K562 (cell line): ENCODE data around the gene TMED4.

ENCODE experiments used
- CTCF ChIP-seq, 3 experiments: IDR thresholded peaks in 2 of 3; conservative IDR thresholded peaks in 1 of 3; 2 replicates each; pipeline ENCODE4 v1.5.1; 2011 to 2012; ENCODE audit warnings: low read length in 3 of 3, mild to moderate bottlenecking in 3 of 3, control low read depth in 2 of 3, improper control_type of control experiment in 1 of 3, inconsistent platforms in 1 of 3, low read depth in 1 of 3, mixed read lengths in 1 of 3, moderate library complexity in 1 of 3; ENCODE audit not compliant: insufficient read depth in 2 of 3
- KAT2B ChIP-seq: IDR thresholded peaks from one replicate; pipeline ENCODE4 v1.6.1; 2012; ENCODE audit warnings: low read depth, mild to moderate bottlenecking, control low read depth, inconsistent platforms, low read length, moderate library complexity
- KLF1 ChIP-seq: fragments of 450-650 bp; IDR thresholded peaks from 2 replicates; pipeline ENCODE4 v1.6.1; 2016; ENCODE audit warnings: missing genetic modification characterization, missing compliant biosample characterization
- L3MBTL2 ChIP-seq: fragments of 450-650 bp; IDR thresholded peaks from 2 replicates; pipeline ENCODE4 v1.6.1; 2016; ENCODE audit warnings: mild to moderate bottlenecking, moderate library complexity
- MEF2D ChIP-seq: conservative IDR thresholded peaks from 2 replicates; pipeline ENCODE4 v1.6.1; 2016; ENCODE audit warnings: low read depth, missing genetic modification characterization, missing compliant biosample characterization
- MLX ChIP-seq, 2 experiments: fragments of 450-650 bp in 1 of 2; sonication (generic) in 1 of 2; formaldehyde crosslinking; conservative IDR thresholded peaks; 2 replicates each; pipeline versions ENCODE4 v1.4.0 to v1.8.1; 2020 to 2022; ENCODE audit warnings: mild to moderate bottlenecking in 1 of 2, missing genetic modification reagents in 1 of 2
- PTRF ChIP-seq: fragments of 450-650 bp; IDR thresholded peaks from 2 replicates; pipeline ENCODE4 v1.6.1; 2016; ENCODE audit warnings: mild to moderate bottlenecking, missing genetic modification characterization, missing compliant biosample characterization
- TF ChIP-seq, protein P1 (sequence below), 2 experiments: IDR thresholded peaks; 2 replicates each; pipeline ENCODE4 v1.6.1; 2011; ENCODE audit warnings: borderline replicate concordance in 1 of 2, control low read depth in 1 of 2, low read depth in 1 of 2, low read length in 1 of 2, mild to moderate bottlenecking in 1 of 2, mixed read lengths in 1 of 2, moderate library complexity in 1 of 2; ENCODE audit not compliant: insufficient read depth in 1 of 2, insufficient read length in 1 of 2, poor library complexity in 1 of 2, severe bottlenecking in 1 of 2; ENCODE audit errors: extremely low read depth in 1 of 2

DNA sequence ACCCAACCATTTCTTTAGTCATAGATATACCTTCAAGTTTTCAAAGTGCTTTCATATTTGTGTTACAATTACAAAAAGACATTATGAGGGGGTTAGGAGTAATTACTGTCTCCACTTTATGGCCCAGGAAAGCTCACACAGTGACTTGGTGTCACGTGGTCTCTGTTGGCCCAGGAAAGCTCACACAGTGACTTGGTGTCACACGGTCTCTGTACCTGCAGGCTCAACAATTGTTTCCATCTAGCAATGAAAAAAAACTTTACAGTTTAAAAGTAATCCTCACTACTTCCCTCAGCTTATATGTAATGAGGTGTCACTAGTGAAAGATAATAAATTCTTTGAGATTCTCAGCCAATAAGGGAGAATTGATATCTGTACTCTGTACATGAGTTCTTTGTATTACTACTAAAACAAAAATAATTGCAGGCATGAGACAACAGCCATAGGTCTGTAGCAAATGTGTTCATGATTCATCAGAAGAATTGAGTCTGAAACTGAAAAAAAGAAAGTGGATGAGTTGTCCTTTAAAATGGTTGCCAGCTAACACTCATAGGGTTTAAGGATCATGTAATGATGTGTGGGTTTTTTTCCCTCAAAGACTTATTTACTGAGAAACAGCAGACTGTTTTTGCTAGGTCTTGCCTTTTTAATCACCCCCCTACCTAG is 35.3 kb upstream of the TMED4 start:
- TF ChIP-seq MEF2D (tag), result no peak
- no peak for TF ChIP-seq L3MBTL2
- TF ChIP-seq, protein P1, sequence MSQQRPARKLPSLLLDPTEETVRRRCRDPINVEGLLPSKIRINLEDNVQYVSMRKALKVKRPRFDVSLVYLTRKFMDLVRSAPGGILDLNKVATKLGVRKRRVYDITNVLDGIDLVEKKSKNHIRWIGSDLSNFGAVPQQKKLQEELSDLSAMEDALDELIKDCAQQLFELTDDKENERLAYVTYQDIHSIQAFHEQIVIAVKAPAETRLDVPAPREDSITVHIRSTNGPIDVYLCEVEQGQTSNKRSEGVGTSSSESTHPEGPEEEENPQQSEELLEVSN (IDR thresholded peaks at IDR 0.05; ENCODE audit: borderline replicate concordance in 1 of 2, extremely low read depth in 1 of 2, insufficient read depth in 1 of 2, insufficient read length in 1 of 2, low read depth in 1 of 2, low read length in 1 of 2, poor library complexity in 1 of 2, severe bottlenecking in 1 of 2), result no peak
- no peak for TF ChIP-seq KAT2B
- TF ChIP-seq MLX (CRISPR knock-in tag; conservative IDR thresholded peaks at IDR 0.05), result no peak
- TF ChIP-seq CTCF (IDR thresholded peaks at IDR 0.05 in 2 of 3, conservative IDR thresholded peaks at IDR 0.05 in 1 of 3; ENCODE audit: insufficient read depth in 2 of 3, low read depth in 1 of 3, low read length in 3 of 3), result no peak
- TF ChIP-seq PTRF (tag), result no peak
- TF ChIP-seq KLF1 (tag), result no peak
